Effector CD4-positive, alpha-beta T cell (primary cell): ENCODE data around the gene IFNAR1.

ENCODE experiments used
- DNase-seq: peaks from one replicate; pipeline ENCODE4 v3.0.0-alpha.2; 2020
- total RNA-seq: gene quantifications from one replicate; lab custom pipeline; 2026; lab: John Stamatoyannopoulos, UW

IFNAR1 gene
- 66.4 reads per million, percentile 74 among the genes with 10 or more reads in this experiment for total RNA-seq

DNA sequence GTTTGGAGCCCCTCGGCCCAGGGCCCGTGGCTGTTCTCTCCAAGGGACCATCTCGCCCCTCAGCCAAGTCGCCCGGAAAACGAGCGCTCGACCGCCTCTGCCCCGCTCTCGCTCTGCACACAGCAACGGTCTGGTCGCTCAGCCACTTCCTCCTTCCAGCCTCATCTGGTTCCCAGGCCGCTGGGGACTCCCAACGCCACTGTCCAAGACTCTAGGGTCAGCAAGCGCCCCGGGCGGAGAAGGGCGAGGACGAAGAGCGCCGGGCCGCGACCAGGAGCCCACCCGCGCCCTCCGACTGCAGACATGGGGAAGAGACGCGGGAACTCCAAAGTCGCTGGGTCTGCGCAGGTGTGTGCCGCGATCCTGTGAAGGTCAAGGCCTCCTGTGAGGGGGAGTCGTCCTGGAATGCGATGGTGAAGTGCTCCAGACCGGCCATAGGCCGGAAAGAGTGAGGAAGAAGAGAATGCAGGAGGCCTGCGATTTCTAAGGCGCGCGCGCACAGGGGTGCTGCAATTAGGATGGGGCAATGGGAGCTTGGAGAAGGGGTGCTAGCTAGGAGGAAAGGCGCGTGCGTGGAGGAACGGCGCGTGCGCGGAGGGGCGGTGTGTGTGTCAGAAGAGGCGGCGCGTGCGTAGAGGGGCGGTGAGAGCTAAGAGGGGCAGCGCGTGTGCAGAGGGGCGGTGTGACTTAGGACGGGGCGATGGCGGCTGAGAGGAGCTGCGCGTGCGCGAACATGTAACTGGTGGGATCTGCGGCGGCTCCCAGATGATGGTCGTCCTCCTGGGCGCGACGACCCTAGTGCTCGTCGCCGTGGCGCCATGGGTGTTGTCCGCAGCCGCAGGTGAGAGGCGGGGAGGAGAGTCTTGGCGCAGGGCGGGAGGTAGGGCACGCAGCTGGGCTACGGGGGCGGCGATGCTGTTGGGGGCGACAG, at the start of gene IFNAR1:
Gene IFNAR1 (plus strand): TSS at position 680 of the 931 bp plus-strand sequence. CDS start 86 bp downstream, at position 766.
- peak; percentile 97 for DNase-seq

DNA sequence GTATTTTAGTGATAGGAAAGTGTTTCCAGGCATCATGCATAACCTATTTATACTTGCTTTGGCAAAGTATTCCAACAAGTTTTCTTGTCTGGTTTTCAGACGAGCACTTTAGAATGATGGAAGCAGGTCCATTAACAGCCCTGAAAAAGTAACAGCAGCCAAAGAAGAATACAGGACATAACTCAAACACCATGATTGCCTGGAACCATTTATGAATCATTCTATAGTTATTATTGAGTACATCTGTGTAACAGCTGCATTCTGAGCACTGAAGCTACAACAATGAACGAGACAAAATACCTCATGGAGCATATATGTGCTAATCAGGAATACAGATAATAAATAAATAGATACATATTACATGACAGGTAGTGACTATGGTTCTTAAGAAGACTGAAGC, 46.0 kb upstream of the IFNAR1 start:
- no peak for DNase-seq

DNA sequence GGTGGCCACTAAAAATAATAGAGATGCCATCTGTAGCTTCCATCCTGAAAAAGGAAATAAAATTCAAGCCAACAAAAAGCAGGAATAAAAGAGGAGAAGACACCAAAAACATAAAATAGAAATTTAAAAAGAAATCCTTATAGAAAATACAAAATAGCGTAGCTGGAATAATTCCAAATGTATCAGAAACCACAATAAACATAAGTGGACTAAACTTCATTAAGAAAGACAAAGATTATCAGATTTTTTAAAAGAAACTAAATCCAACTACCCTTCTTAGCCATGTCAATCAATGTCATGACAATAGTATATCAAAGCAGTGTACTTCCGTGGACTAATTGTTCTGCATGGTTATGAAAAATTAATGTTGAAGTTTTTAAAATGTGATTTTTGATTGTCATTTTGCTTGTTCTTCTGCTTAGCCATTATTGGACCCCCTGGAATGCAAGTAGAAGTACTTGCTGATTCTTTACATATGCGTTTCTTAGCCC, 45.4 kb upstream of the IFNAR1 start:
- DNase-seq = no peak

- no peak for DNase-seq
These were observed 43.6 kb upstream of the IFNAR1 start for GRCh38 chr21:33281096-33281652.

DNA sequence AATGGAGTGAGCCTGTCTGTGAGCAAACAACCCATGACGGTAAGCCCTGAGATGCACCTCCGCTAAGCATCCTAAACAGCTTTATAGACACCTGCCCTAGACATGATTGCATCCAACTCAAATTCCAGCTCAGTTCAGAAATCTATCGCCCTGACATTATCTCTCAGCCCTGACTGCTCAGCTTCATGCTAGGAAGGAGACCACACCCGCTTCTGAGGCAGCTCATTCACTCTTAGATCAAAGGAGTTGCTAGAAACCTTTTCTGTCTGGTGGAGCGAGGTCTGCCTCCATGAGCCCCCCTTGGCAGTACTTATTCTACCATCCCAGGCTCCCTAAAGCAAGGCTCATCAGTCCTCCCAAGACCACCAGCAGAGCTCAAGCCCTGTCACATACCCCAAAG, 41.6 kb upstream of the IFNAR1 start:
- DNase-seq = no peak

GRCh38 chr21:33286076-33286475, 38.7 kb upstream of the IFNAR1 start:
- DNase-seq = no peak

- DNase-seq = no peak
These were observed 37.9 kb upstream of the IFNAR1 start for GRCh38 chr21:33286600-33287456.

- no peak for DNase-seq
These were observed 35.5 kb upstream of the IFNAR1 start for GRCh38 chr21:33289199-33289819.

- no peak for DNase-seq
These were observed 34.3 kb upstream of the IFNAR1 start for GRCh38 chr21:33290441-33290840.

GRCh38 chr21:33291686-33292085, 33.1 kb upstream of the IFNAR1 start:
- no peak for DNase-seq

GRCh38 chr21:33292724-33293123, 32.0 kb upstream of the IFNAR1 start:
- no peak for DNase-seq

DNA sequence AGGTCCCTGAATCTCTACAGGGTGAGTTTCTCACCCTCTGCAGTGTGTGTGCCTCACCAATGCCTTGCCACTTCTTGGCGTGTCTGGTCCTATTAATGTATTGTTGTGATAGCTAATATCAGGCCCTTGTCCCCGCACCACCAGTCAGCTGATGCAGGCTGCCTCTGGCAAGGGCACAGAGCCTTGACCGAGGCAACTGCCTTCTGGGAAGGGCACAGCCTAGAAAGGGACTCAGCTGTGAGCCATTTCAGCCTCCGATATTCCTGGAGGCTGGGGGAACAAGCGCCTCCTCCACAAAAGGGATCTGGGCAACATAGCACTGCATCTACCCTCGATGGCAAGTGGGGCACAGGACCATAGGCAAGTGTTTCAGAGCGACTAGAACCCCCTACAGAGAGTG, 31.6 kb upstream of the IFNAR1 start:
- no peak for DNase-seq

- no peak for DNase-seq
These were observed 31.0 kb upstream of the IFNAR1 start for GRCh38 chr21:33293811-33294216.

DNA sequence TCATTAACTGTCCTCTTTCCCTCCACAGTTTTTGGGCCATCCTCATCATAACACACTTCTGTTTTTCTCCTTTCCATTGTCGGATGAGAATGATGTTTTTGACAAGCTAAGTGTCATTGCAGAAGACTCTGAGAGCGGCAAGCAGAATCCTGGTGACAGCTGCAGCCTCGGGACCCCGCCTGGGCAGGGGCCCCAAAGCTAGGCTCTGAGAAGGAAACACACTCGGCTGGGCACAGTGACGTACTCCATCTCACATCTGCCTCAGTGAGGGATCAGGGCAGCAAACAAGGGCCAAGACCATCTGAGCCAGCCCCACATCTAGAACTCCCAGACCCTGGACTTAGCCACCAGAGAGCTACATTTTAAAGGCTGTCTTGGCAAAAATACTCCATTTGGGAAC, 28.6 kb upstream of the IFNAR1 start:
- DNase-seq = no peak

DNA sequence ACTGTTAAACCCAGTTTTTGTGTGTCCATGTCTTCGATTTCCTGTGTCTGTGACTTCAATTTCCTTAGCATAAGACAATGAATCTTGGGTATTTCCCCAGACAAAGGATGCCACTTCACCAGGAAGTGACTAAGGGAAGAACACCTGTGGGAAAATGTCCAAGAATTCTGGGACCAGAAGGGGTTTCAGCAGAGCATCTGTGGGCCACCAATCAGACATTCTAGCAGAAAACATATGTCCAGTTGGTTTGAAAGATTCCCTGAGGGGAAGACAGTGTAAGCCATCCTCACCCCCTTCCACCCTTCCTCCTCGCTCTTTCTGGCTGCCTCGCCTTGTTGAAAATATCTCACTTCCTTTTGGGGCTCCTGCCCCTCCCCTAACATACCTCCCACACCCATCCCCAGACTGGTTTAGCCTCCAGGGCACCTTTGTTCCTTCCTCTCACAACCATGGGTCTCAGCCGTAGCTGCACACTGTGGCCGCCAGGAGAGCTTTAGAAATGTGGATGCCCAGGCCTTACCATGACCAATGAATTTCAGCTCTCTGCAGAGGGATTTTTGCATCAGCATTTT, 25.5 kb upstream of the IFNAR1 start:
- DNase-seq = no peak

GRCh38 chr21:33300701-33301631, 23.8 kb upstream of the IFNAR1 start:
- DNase-seq = no peak

DNA sequence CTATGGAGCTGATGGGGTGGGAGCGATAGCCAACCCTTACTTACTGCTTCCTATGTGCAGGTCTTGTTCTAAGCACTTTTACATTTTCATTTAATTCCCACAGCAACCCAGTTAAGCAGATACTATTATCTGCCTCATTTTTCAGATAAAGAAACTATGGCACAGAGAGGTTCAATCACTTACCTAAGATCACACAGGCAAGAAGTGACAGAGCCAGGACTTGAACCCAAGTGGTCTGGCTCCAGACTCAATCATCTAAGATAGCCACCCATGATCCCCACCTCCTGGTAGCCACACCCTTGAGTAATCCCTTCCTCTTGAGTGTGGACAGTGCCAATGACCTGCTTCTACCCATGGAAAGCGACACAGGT, 23.2 kb upstream of the IFNAR1 start:
- DNase-seq = no peak

DNA sequence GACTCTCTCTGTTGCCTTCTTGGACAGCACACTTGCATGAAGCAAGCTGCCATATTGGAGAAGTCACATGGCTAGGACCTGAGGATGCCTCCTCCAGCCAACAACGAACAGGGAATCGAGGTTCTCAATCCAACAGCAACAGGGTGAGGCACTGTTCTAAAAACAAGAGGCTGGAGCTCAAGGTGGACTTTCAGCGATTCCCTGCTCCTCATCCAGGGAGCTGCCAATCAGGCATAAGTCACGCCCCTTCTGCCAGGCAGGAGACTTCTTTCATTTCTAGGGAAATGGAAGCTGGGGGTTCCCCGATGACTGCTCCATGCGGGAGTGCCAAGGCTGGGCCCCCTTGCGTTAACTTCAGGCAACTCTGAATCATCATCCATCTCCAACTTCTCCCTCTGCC, 22.7 kb upstream of the IFNAR1 start:
- no peak for DNase-seq

- no peak for DNase-seq
These were observed 22.0 kb upstream of the IFNAR1 start for GRCh38 chr21:33302796-33303195.

GRCh38 chr21:33305344-33305671, 19.5 kb upstream of the IFNAR1 start:
- DNase-seq = no peak

- no peak for DNase-seq
These were observed 18.8 kb upstream of the IFNAR1 start for GRCh38 chr21:33305938-33306337.
